ENCODE measurements around the gene GLRB. TPM values are rescaled to one million over a fixed set of nuclear protein-coding genes. Genes with fewer than 3 reads are reported as not detected.

Gene GLRB
- total RNA-seq, 1 experiment from 2014 or later: 0.70 TPM

DNA sequence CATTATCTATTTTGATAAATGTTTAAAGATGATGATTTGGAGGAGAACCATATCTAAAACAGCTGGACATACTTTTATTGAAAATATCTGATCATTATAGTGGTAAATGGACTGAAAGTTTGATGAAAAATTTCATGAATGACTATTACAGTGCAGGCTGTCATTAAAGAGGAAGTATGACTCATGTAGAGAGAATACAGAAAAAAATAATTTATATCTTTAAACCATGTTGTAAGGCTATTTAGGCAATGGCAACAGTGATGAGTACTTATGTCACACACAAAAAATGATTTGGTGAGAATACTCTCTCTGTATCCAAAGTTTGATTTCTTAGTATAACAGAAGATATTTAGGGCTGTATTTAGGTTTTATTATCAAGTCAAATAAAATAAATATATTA is 3.9 kb upstream of the GLRB start:
- H3K9me3 Mint-ChIP-seq: no peaks in the 10 kb centered on the region
- Histone ChIP-seq H3K23me2 (ENCODE audit: insufficient read length, low read depth, low read length, poor library complexity, severe bottlenecking) (peaks cover 3% of the 10 kb centered on the region), H2BK12ac (ENCODE audit: insufficient read length, low read depth, low read length) (no peak overlapping the region), H2BK15ac (ENCODE audit: low read depth, low read length) (no peak overlapping the region), H3K9me3 (ENCODE audit: control insufficient read depth, low read depth, low read length) (no peaks in the 10 kb centered on the region), H3T11ph (ENCODE audit: low read length) (no peak overlapping the region), H2AK5ac (ENCODE audit: insufficient read length, low read length) (no peak overlapping the region), H4K20me1 (ENCODE audit: control insufficient read depth, insufficient read depth, insufficient read length) (no peaks in the 10 kb centered on the region), H3K56ac (ENCODE audit: insufficient read length, low read depth, low read length) (no peak overlapping the region), H2BK20ac (ENCODE audit: low read depth, low read length, poor library complexity, severe bottlenecking) (no peak overlapping the region), H3K14ac (ENCODE audit: insufficient read depth, low read length) (no peak overlapping the region), H3K27me3 (ENCODE audit: insufficient read depth, low read length) (peaks cover 5% of the 10 kb centered on the region; the same call in 1 of the 2 replicates), H3K27ac (ENCODE audit: insufficient read length, low read depth, low read length) (no peak overlapping the region), H3K79me1 (ENCODE audit: insufficient read depth, low read depth, low read length, poor library complexity, severe bottlenecking) (no peaks in the 10 kb centered on the region), H3K4me2 (ENCODE audit: insufficient read depth, insufficient read length, low read length) (no peak overlapping the region), H4K8ac (replicated peaks; ENCODE audit: insufficient read length, low read depth, low read length) (no peak overlapping the region), H3K79me2 (ENCODE audit: insufficient read depth, low read length) (no peaks in the 10 kb centered on the region), H2BK5ac (ENCODE audit: insufficient read length, low read length) (no peak overlapping the region), H3K23ac (ENCODE audit: insufficient read length, low read depth, low read length) (no peak overlapping the region), H3K9ac (ENCODE audit: extremely low read depth, insufficient read length, low read length) (no peak overlapping the region), H4K91ac (ENCODE audit: insufficient read length, low read depth, low read length) (no peak overlapping the region), H4K5ac (ENCODE audit: insufficient read length, low read depth, low read length) (no peak overlapping the region), H3K4me1 (ENCODE audit: insufficient read depth, low read length) (no peaks in the 10 kb centered on the region), H2BK120ac (ENCODE audit: low read depth, low read length, poor library complexity, severe bottlenecking) (no peak overlapping the region), H3K18ac (ENCODE audit: insufficient read length, low read depth, low read length) (no peak overlapping the region), H2AFZ (ENCODE audit: low read length) (no peak overlapping the region), H3K4ac (ENCODE audit: low read depth, low read length) (no peak overlapping the region)
- H3K4me1 Mint-ChIP-seq: peaks cover 14 to 17% of the 10 kb centered on the region in 2 experiments
- H3K27ac Mint-ChIP-seq: no peak overlapping the region
- TF ChIP-seq, protein P1, sequence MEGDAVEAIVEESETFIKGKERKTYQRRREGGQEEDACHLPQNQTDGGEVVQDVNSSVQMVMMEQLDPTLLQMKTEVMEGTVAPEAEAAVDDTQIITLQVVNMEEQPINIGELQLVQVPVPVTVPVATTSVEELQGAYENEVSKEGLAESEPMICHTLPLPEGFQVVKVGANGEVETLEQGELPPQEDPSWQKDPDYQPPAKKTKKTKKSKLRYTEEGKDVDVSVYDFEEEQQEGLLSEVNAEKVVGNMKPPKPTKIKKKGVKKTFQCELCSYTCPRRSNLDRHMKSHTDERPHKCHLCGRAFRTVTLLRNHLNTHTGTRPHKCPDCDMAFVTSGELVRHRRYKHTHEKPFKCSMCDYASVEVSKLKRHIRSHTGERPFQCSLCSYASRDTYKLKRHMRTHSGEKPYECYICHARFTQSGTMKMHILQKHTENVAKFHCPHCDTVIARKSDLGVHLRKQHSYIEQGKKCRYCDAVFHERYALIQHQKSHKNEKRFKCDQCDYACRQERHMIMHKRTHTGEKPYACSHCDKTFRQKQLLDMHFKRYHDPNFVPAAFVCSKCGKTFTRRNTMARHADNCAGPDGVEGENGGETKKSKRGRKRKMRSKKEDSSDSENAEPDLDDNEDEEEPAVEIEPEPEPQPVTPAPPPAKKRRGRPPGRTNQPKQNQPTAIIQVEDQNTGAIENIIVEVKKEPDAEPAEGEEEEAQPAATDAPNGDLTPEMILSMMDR (conservative IDR thresholded peaks at IDR 0.05): no peak
- H3K4me3 Mint-ChIP-seq: no peak overlapping the region
- no peak for DNase-seq
- peaks cover 26% of the 10 kb centered on the region for H3K27me3 Mint-ChIP-seq (ENCODE audit: low read depth)
- no peaks in the 10 kb centered on the region for H3K36me3 Mint-ChIP-seq (ENCODE audit: insufficient read depth in 1 of 3, low read depth in 3 of 3)

Measured in H9 (cell line).